Measurements from ENCODE around the gene HIC1.

The HIC1 gene

GRCh38 chr17:2108170-2108569 is 53.3 kb downstream of the HIC1 start:
- DNase-seq = no peak

GRCh38 chr17:2110436-2110835 is 55.5 kb downstream of the HIC1 start:
- no peak for DNase-seq

GRCh38 chr17:2111691-2112090 is 56.8 kb downstream of the HIC1 start:
- no peak for DNase-seq
